GM23248 (cell line): ENCODE data around the gene PRSS27.

Source experiments
- EZH2 ChIP-seq: fragments of 200-600 bp; sonication (generic); IDR thresholded peaks from 2 replicates; pipeline ENCODE4 v1.6.1; 2018; ENCODE audit warnings: antibody characterized with exemption, mild to moderate bottlenecking; ENCODE audit not compliant: insufficient read depth, poor library complexity, severe bottlenecking
- EZH2phosphoT487 ChIP-seq: fragments of 200-600 bp; sonication (generic); IDR thresholded peaks from 2 replicates; pipeline ENCODE4 v1.6.1; 2018; ENCODE audit warnings: antibody characterized with exemption, moderate library complexity, mild to moderate bottlenecking, low read depth; ENCODE audit not compliant: insufficient read depth

DNA sequence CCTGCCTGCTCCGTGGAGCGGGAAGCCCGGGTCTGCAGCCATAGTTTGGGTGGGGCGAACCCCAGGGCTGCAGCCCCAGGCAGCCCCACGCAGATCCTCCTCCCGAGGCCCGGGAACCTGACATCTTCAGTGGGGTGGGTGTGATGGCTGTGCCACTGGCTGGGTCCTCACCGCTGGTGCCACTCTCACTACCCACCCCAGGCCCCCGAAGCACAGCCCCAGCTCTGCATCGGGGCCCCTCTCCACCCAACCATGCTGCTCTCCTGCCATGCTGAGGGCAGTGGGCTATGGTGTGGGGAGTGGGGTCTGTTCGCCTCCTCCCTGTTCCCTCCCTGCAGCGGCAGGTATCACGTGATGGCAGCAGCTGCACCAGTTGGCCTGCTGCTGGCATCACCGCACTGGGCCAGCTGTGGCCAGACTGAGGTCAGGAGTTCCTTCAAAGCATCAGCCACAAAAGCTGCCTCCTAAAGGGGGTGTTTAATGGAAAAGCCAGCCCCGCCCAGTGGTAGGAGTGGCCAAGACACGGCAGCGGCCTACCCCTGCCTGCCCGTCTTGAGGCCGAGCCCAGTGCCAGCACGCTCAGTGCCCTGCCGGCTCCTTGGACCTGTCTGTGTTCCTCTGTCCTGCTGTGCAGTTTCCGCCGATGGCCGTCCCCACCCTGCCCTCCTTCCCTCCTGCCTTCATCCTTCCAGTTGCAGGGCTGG, 26.9 kb downstream of the PRSS27 start:
- TF ChIP-seq EZH2 (no peak), EZH2phosphoT487 (no peak)
